Measurements from ENCODE around the gene BNC2.

The BNC2 gene

GRCh38 chr9:16689351-16689938 lies 181.0 kb downstream of the BNC2 start:
- H4K20me1 ChIP-seq (ENCODE audit: insufficient read depth, low read length), result no peaks in the 10 kb centered on the region
- H3F3A ChIP-seq (ENCODE audit: insufficient read depth, low read length), result no peaks in the 10 kb centered on the region
- H3K9me3 ChIP-seq (ENCODE audit: low read length), result no peaks in the 10 kb centered on the region
- H3K9me2 ChIP-seq (ENCODE audit: low read depth, low read length), result no peaks in the 10 kb centered on the region
- H3K27ac ChIP-seq (ENCODE audit: low read depth, low read length, poor library complexity, severe bottlenecking), result no peak overlapping the region
- H3K4me3 ChIP-seq (ENCODE audit: low read depth, low read length, poor library complexity, severe bottlenecking), result no peak overlapping the region
- no peak overlapping the region for H3K9ac ChIP-seq (ENCODE audit: low read length)
- no peak for TF ChIP-seq CTCF (IDR thresholded peaks at IDR 0.05; ENCODE audit: low read length)
- TF ChIP-seq EZH2 (IDR thresholded peaks at IDR 0.05; ENCODE audit: borderline replicate concordance, low read length), result no peak
- H3K4me2 ChIP-seq (ENCODE audit: low read length), result no peak overlapping the region
- no peaks in the 10 kb centered on the region for H3K79me2 ChIP-seq (ENCODE audit: insufficient read depth, low read length)
- no peaks in the 10 kb centered on the region for H3K4me1 ChIP-seq (ENCODE audit: insufficient read depth, low read length, severe bottlenecking)
- no peak overlapping the region for H2AFZ ChIP-seq (ENCODE audit: low read length)
- H3K27me3 ChIP-seq (ENCODE audit: insufficient read depth, low read length), result 0 out of 2 replicates have a peak, but pooled peaks cover 6% of the 10 kb centered on the region
- H3K36me3 ChIP-seq (ENCODE audit: insufficient read depth, low read length), result no peaks in the 10 kb centered on the region

- Histone ChIP-seq H3K27me3 (ENCODE audit: insufficient read depth, low read length) (0 out of 2 replicates have a peak, but pooled peaks cover 6% of the 10 kb centered on the region), H3K79me2 (ENCODE audit: insufficient read depth, low read length) (no peaks in the 10 kb centered on the region), H3F3A (ENCODE audit: insufficient read depth, low read length) (no peaks in the 10 kb centered on the region), H3K4me1 (ENCODE audit: insufficient read depth, low read length, severe bottlenecking) (no peaks in the 10 kb centered on the region), H3K9me2 (ENCODE audit: low read depth, low read length) (no peaks in the 10 kb centered on the region), H3K27ac (ENCODE audit: low read depth, low read length, poor library complexity, severe bottlenecking) (no peak overlapping the region), H2AFZ (ENCODE audit: low read length) (no peak overlapping the region), H3K9me3 (ENCODE audit: low read length) (no peaks in the 10 kb centered on the region), H4K20me1 (ENCODE audit: insufficient read depth, low read length) (no peaks in the 10 kb centered on the region), H3K36me3 (ENCODE audit: insufficient read depth, low read length) (no peaks in the 10 kb centered on the region), H3K4me3 (ENCODE audit: low read depth, low read length, poor library complexity, severe bottlenecking) (no peak overlapping the region), H3K4me2 (ENCODE audit: low read length) (no peak overlapping the region), H3K9ac (ENCODE audit: low read length) (no peak overlapping the region)
- TF ChIP-seq CTCF (IDR thresholded peaks at IDR 0.05; ENCODE audit: low read length) (no peak), EZH2 (IDR thresholded peaks at IDR 0.05; ENCODE audit: borderline replicate concordance, low read length) (no peak)
These were observed 181.7 kb downstream of the BNC2 start for GRCh38 chr9:16688814-16689213.

- Histone ChIP-seq H3K4me3 (ENCODE audit: low read depth, low read length, poor library complexity, severe bottlenecking) (no peak overlapping the region), H3K9ac (ENCODE audit: low read length) (no peak overlapping the region), H4K20me1 (ENCODE audit: insufficient read depth, low read length) (no peaks in the 10 kb centered on the region), H3K79me2 (ENCODE audit: insufficient read depth, low read length) (no peaks in the 10 kb centered on the region), H3K36me3 (ENCODE audit: insufficient read depth, low read length) (no peaks in the 10 kb centered on the region), H3K27ac (ENCODE audit: low read depth, low read length, poor library complexity, severe bottlenecking) (no peak overlapping the region), H3K27me3 (ENCODE audit: insufficient read depth, low read length) (0 out of 2 replicates have a peak, but pooled peaks cover 6% of the 10 kb centered on the region), H3K9me2 (ENCODE audit: low read depth, low read length) (no peaks in the 10 kb centered on the region), H3K4me1 (ENCODE audit: insufficient read depth, low read length, severe bottlenecking) (no peaks in the 10 kb centered on the region), H3K4me2 (ENCODE audit: low read length) (no peak overlapping the region), H2AFZ (ENCODE audit: low read length) (no peak overlapping the region), H3F3A (ENCODE audit: insufficient read depth, low read length) (no peaks in the 10 kb centered on the region), H3K9me3 (ENCODE audit: low read length) (no peaks in the 10 kb centered on the region)
- no peak for TF ChIP-seq CTCF (IDR thresholded peaks at IDR 0.05; ENCODE audit: low read length)
- no peak for TF ChIP-seq EZH2 (IDR thresholded peaks at IDR 0.05; ENCODE audit: borderline replicate concordance, low read length)
These were observed 182.6 kb downstream of the BNC2 start for GRCh38 chr9:16687678-16688369.
